Measurements from ENCODE around the gene PPP6R3.
A peak's percentile ranks its signal among the peaks of the same experiment; 100 is the strongest.
"Not testable (repeated sequence)": the region's sequence is repeated elsewhere in the genome, so short reads cannot be mapped to it uniquely, and the experiment has no call there.

Gene PPP6R3

GRCh38 chr11:68434159-68434558, 26.4 kb upstream of the PPP6R3 start:
- DNase-seq (ENCODE audit: low read depth), result not testable (repeated sequence)

DNA sequence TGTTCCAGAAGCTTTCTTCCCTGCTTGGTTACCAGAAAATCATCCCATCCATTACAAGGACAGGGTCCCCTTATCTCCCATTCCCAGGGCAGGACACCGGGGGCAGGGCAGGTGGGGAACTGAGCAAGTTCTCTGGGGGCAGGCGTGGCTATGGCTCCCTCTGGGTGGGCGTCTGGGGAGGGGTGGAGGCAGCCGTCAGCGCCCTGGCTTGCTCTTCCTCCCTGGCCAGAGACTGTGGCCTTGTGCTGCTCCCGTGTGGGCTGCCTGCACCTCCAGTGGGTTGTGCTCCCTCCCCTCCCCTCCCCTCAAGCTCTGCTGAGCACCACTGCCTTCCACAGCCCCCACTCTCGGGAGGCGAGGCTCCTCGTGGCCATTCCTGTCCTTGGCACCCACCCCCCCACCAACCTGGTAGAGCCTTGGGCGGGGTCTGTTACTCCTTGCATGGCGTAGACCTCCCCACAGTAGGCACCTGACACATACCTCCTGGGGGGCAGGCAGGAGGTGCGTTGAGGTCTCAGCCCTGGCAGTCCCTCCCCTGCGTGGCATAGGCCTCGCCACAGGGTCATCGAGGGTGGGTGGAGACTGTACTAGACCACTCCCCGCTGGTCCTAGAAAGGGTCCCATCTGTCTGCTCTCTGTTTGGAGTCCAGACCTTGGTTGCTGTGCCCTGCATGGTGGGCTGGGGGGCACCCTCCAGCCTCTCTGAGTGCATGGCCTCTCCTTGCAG, 24.2 kb upstream of the PPP6R3 start:
- no peak for DNase-seq (ENCODE audit: low read depth)

- no peak for DNase-seq (ENCODE audit: low read depth)
These were observed 23.3 kb upstream of the PPP6R3 start for GRCh38 chr11:68436985-68437926.

GRCh38 chr11:68437927-68438657, 22.5 kb upstream of the PPP6R3 start:
- no peak for DNase-seq (ENCODE audit: low read depth)

GRCh38 chr11:68438658-68439259, 21.8 kb upstream of the PPP6R3 start:
- DNase-seq (ENCODE audit: low read depth), result no peak

- no peak for DNase-seq (ENCODE audit: low read depth)
These were observed 21.0 kb upstream of the PPP6R3 start for GRCh38 chr11:68439355-68440065.

DNA sequence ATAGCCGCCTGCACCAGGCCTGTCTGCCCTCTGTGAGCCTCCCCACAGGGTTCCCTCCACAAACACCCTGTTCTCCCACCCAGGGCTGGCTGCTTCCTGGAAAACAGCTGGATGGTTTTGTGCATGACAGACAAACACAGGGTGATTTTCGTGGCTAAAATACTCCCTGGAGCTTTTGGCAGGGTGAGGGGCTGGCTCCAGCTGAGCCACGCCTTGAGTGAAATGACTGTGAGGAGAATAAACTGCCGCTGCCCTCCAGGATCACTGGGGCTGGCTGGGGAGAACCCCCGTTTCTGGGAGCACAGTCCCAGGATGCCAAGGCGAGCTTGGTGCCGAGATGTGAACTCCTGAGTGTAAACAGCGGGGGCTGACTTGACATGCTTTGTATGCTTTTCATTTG, 20.3 kb upstream of the PPP6R3 start:
- DNase-seq (ENCODE audit: low read depth), result no peak

DNA sequence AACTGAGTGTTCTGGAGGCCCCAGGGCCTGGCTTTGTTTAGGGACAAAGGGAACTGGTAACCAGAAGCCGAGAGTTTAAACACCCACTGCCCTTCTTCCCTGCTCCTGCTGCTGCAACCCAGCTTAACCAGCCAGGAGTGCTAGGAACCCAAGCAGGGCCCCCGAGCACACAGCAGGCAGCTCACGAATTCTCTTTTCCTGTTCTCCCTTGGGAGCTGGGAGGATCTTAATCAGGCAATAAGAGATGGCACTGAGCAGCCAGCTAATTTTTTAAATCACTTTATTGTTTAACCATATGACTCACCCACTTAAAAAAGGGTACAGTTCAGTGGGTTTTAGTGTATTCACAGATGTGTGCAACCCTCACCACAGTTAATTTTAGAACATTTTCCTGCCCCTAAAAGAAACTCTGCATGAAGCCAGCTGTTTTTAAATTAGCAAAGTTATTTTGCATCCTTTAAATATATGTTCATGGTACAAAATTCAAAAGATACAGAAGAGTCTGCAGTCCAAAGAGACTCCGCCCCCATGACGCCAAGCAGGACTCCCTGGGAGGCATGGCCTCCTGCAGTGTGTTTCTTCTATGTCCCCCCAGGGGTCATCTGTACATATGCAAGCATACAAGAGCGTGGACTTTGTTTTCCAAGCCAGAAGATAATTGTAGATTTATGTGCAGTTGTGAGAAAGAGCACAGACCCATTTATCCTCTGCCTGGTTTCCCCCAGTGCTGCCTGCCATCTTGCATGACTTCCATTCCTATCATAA, 18.9 kb upstream of the PPP6R3 start:
- no peak for DNase-seq (ENCODE audit: low read depth)

DNA sequence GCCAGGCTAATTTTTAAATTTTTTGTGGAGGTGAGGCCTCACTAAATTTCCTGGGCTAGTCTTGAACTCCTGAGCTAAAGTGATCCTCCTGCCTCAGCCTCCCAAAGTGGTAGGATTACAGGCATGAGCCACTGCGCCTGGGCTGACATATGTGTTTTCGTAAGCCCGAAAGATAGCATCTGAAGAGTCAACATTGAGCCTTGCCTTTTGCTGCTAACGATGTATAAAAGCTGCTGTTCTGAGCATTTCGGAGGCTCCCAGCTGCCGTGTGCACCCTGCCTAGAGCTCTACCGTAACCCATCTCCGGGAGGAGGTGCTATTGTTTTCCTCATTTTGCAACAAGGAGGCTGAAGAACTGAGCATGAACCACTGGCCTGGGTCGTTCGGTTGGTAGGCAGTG, 18.1 kb upstream of the PPP6R3 start:
- DNase-seq (ENCODE audit: low read depth), result no peak

- no peak for DNase-seq (ENCODE audit: low read depth)
These were observed 16.0 kb upstream of the PPP6R3 start for GRCh38 chr11:68444566-68444965.

DNA sequence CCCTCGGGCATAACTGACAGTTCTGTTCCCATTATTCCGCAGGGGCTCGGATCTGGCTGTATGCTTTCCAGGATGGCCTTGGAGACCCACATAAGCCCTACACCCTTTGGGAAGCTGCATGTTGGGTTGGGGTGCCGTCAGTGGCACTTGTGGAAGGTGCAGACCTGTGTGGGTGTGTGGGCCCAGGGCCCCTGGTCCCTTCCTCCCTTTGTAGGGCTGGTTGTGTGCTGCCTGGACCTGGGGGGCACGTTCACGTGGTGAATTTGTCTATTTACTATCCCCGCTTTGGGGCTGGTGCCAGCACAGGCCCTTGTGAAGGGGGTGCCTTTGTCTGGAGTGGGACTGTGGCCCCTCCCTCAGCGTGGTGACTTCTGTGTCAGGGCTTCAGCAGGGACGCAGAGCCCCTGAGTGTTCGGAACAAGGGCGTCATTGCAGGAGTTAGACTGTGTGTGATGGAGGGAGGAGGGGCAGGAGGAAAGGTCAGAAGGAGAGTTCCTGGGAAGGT, 15.0 kb upstream of the PPP6R3 start:
- no peak for DNase-seq (ENCODE audit: low read depth)

GRCh38 chr11:68446046-68446725, 14.4 kb upstream of the PPP6R3 start:
- DNase-seq (ENCODE audit: low read depth), result no peak

GRCh38 chr11:68447015-68447801, 13.3 kb upstream of the PPP6R3 start:
- peak; percentile 61 for DNase-seq (ENCODE audit: low read depth)

DNA sequence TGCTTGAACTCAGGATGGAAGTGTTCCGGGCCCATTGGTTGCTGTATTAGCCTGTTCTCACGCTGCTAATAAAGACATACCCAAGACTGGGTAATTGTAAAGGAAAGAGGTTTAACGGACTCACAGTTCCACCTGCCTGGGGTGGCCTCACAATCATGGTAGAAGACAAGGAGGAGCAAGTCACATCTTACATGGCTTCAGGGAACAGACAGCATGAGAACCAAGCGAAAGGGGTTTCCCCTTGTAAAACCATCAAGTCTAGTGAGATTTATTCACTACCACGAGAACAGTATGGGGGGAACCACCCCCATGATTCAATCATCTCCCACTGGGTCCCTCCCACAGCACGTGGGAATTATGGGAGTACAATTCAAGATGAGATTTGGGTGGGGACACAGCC, 12.6 kb upstream of the PPP6R3 start:
- DNase-seq (ENCODE audit: low read depth), result not testable (repeated sequence)

- no peak for DNase-seq (ENCODE audit: low read depth)
These were observed 11.9 kb upstream of the PPP6R3 start for GRCh38 chr11:68448604-68449011.

GRCh38 chr11:68449951-68450350, 10.6 kb upstream of the PPP6R3 start:
- DNase-seq (ENCODE audit: low read depth), result no peak

GRCh38 chr11:68450711-68451110, 9.8 kb upstream of the PPP6R3 start:
- DNase-seq (ENCODE audit: low read depth), result no peak

GRCh38 chr11:68454767-68455166, 5.8 kb upstream of the PPP6R3 start:
- no peak for DNase-seq (ENCODE audit: low read depth)

DNA sequence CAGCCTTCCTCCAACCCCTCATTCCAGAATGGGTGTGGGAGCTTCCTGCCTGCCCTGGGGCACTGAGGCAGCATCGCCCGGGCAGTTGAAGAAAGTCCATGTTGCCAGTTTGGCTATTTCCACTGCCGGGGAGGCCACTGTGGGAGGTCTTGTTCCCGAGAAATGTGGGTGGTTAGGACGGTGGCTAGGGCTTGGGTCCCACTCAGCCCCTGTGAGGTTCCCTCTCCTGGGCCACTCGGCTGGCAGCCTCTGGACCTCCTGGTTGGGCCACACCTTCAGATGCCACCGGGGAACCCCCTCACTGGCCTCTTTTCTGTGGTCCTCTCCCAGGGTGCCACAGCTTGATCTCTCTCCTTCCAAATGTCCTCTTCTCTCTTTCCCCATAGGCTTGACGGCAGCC, 5.1 kb upstream of the PPP6R3 start:
- DNase-seq (ENCODE audit: low read depth), result no peak
